Measurements from ENCODE around the gene LEMD3.
"Not testable (repeated sequence)": the region's sequence is repeated elsewhere in the genome, so short reads cannot be mapped to it uniquely, and the experiment has no call there.

LEMD3 gene

DNA sequence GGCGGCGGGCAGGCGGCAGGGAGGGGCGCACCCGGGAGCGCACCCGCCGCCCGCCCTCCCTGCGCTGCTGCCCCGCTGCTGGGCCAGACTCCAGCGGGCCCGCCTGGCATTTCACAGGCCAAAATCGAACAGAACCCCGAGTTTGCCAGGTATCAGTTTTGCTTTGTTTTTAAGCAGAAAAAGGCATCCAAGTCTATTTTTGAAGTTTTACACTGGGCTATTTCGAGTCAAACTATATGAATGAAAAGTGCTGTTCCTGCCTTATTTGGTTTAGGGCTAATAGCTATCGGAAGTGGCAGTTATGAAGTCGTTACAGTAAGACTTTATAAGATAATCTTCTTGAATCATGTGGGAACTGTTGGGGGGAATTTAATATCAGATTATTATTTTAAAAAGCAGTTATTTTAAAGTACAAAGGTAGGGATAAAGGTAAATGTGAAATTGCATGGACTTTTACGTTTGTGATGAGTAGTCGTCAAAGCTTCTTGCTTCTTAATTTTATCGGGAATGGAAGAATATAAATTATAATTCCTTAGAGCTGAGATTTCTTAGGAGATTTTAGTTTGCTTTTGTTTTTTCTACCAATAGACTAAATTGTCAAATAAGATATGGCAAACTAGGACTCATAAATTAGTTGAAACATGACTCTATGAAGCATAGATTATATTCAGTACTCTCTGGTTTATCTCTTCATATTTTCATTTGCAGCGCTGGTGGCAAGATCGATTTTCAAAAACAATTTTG is 110.2 kb downstream of the LEMD3 start:
- peak; percentile 88 for DNase-seq (ENCODE audit: low spot score)

DNA sequence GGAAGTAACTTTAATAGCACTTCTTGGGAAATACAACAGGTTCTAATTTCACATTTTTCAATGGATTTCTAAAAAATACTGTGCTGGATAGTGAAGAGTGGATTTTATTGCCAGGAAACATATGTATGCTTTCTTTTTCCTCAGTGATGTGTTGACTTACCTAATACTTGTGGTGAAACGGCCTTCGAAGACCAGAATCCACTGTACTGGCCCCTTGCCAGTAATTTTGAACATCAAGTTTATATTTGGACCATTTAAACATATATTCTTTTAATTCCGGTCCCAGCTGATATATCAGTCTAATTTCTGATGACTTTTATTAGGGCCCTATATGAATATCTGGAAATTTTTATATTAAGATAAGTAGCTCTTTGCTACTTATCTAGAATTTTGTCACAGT is 110.9 kb downstream of the LEMD3 start:
- DNase-seq (ENCODE audit: low spot score): peak; percentile 12

DNA sequence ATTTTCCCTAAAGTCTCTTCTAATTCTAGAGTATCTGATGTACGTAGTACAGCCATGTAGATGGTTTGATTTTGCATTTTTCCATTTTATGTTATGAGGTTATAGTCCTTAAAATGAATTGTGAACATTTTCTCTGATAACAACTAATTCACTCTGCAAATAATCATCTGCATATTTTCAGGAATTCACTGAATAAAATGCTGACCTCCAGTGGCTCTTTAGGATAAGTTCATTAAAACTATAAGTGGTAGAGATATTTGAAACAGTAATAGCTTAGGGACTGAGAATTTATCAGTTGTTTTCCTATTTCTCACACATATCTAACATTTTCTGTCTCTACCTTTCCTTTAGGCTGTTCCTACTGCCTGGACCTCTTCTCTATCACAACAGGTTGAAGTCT is 113.5 kb downstream of the LEMD3 start:
- DNase-seq (ENCODE audit: low spot score): no peak

- not testable (repeated sequence) for DNase-seq (ENCODE audit: low spot score)
Measured at GRCh38 chr12:65285532-65285931, 116.1 kb downstream of the LEMD3 start.

DNA sequence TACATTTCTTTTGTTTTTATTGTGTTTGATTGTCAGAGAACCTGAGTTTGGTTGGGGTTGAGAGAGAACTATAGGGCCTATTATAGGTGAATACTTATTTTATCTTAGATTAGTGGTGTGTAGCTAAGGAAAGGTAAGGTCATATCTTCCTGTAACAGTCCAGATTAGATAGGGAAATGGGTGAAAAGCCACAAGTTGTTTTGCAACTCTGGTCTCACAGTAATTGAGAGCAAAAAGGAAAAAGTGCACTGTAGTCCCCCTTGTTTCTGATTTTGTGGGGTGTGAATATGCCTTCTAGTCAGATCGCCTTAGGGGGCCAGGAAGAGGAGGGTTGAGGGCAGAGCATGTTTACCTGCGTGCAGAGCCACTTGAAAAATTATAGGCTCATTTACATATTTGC is 118.0 kb downstream of the LEMD3 start:
- no peak for DNase-seq (ENCODE audit: low spot score)

DNA sequence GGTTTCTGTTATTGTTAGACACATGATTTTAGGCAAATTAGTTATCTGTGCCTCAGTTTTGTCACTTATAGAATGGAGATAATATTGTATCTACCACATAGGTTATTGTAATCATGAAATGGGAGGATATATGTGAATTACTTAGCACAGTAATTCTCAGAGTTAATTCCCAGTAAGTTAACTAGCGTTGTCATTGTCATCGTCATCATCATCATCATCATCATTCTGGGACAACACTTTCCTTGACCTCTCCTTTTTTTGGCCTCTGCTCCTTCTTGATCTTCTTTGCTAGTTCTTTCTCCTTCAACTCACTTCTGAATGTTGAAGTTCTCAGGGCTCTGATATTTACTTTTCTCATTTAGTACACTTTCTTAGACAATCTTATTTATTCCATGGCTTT is 122.9 kb downstream of the LEMD3 start:
- DNase-seq (ENCODE audit: low spot score): no peak

DNA sequence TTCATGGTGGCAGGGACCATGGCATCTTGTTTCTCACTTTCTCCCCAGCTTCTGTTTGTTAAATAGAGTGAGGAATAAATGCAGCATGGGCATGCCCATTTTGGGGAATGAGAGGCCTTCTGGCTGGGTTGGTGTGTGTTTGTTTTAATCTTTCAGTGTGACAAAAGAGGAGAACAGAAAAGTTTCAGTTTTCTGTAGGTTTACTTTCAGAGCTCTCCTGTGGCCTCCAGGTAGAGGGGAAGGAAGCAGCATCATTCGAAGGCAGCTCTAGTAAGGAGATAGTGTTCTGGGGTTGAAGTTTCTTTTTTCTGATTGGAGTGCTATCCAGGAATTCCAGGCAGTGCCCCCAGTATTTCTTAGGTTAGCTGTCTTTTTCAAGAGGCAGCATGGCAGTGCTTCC is 124.4 kb downstream of the LEMD3 start:
- DNase-seq (ENCODE audit: low spot score): no peak

GRCh38 chr12:65294641-65295262 is 125.4 kb downstream of the LEMD3 start:
- no peak for DNase-seq (ENCODE audit: low spot score)

GRCh38 chr12:65296508-65297265 is 127.3 kb downstream of the LEMD3 start:
- DNase-seq (ENCODE audit: low spot score): no peak

Measured in AG20443 (cell line).